Measurements from ENCODE around the gene SERBP1. TPM values are rescaled to one million over a fixed set of nuclear protein-coding genes. Genes with fewer than 3 reads are reported as not detected.

Gene SERBP1
- total RNA-seq, 1 experiment from 2014 or later, result 230 TPM

- peaks cover 49% of the 10 kb centered on the region for H3K36me3 ChIP-seq (ENCODE audit: control insufficient read depth, insufficient read depth, low read length)
- intact Hi-C loops (cut with micrococcal nuclease; ENCODE audit: unreplicated experiment), result no loop called here
- ChIA-PET POLR2A (interaction anchor here (0.5 to 1.3 kb wide), 4 partner anchors 9 to 35 kb away, joined by 4 to 13 read pairs (median 10); no protein-coding TSS in a partner anchor), CTCF (interaction anchor here (1.1 kb wide), 1 partner anchor 80 kb away, joined by 3 read pairs; no protein-coding TSS in a partner anchor)
- peak overlapping the region; percentile 73 to 87 for H3K4me3 ChIP-seq (ENCODE audit: low read depth in 2 of 2, low read length in 2 of 2)
- H3K27me3 ChIP-seq (ENCODE audit: control insufficient read depth, insufficient read depth, low read length), result no peaks in the 10 kb centered on the region
- H3K4me1 ChIP-seq (ENCODE audit: control insufficient read depth, insufficient read depth, low read length), result peaks cover 24% of the 10 kb centered on the region
- H3K27ac ChIP-seq (ENCODE audit: low read length), result peak overlapping the region; percentile 81
- no peaks in the 10 kb centered on the region for H3K9me3 ChIP-seq (ENCODE audit: control insufficient read depth, insufficient read depth, low read depth, low read length)
- BruUV-seq (replicated peaks), result no TSS peak
- in situ Hi-C loops (cut with HindIII; ENCODE audit: low pct_unique_long_range_greater_than_20kb, low sequenced_read_pairs), result no loop called here
- DNase-seq (ENCODE audit: low read depth, low spot score) (no peak), ATAC-seq (no peak)
- no peak for TF ChIP-seq POLR2AphosphoS5 (IDR thresholded peaks at IDR 0.05; ENCODE audit: low read depth, low read length)
- TF ChIP-seq TCF7L2 (IDR thresholded peaks at IDR 0.05; ENCODE audit: low read depth, low read length), result no peak
- no peak for TF ChIP-seq CTCF (IDR thresholded peaks at IDR 0.05)
- no peak for TF ChIP-seq REST (IDR thresholded peaks at IDR 0.05; ENCODE audit: insufficient read depth in 1 of 2, low read depth in 2 of 2, low read length in 1 of 2)
- no peak for TF ChIP-seq SIN3A (IDR thresholded peaks at IDR 0.05; ENCODE audit: borderline replicate concordance, insufficient read depth, low read depth, low read length)
Measured at GRCh38 chr1:67427947-67428346, 2.3 kb downstream of the SERBP1 start.

GRCh38 chr1:67427465-67427864 lies 2.7 kb downstream of the SERBP1 start:
- peak overlapping the region; percentile 73 to 87 for H3K4me3 ChIP-seq (ENCODE audit: low read depth in 2 of 2, low read length in 2 of 2)
- POLR2A ChIA-PET, result interaction anchor here (0.5 to 1.3 kb wide), 4 partner anchors 9 to 35 kb away, joined by 4 to 13 read pairs (median 10); no protein-coding TSS in a partner anchor
- in situ Hi-C loops (cut with HindIII; ENCODE audit: low pct_unique_long_range_greater_than_20kb, low sequenced_read_pairs) (no loop called here), intact Hi-C loops (cut with micrococcal nuclease; ENCODE audit: unreplicated experiment) (no loop called here)
- peaks cover 49% of the 10 kb centered on the region for H3K36me3 ChIP-seq (ENCODE audit: control insufficient read depth, insufficient read depth, low read length)
- DNase-seq (ENCODE audit: low read depth, low spot score) (no peak), ATAC-seq (no peak)
- CTCF ChIA-PET, result interaction anchor here (1.1 kb wide), 1 partner anchor 80 kb away, joined by 3 read pairs; no protein-coding TSS in a partner anchor
- no TSS peak for BruUV-seq (replicated peaks)
- H3K27ac ChIP-seq (ENCODE audit: low read length), result no peak overlapping the region
- H3K9me3 ChIP-seq (ENCODE audit: control insufficient read depth, insufficient read depth, low read depth, low read length), result no peaks in the 10 kb centered on the region
- H3K4me1 ChIP-seq (ENCODE audit: control insufficient read depth, insufficient read depth, low read length), result peaks cover 24% of the 10 kb centered on the region
- TF ChIP-seq REST (IDR thresholded peaks at IDR 0.05; ENCODE audit: insufficient read depth in 1 of 2, low read depth in 2 of 2, low read length in 1 of 2) (no peak), SIN3A (IDR thresholded peaks at IDR 0.05; ENCODE audit: borderline replicate concordance, insufficient read depth, low read depth, low read length) (no peak), TCF7L2 (IDR thresholded peaks at IDR 0.05; ENCODE audit: low read depth, low read length) (no peak), CTCF (IDR thresholded peaks at IDR 0.05) (no peak), POLR2AphosphoS5 (IDR thresholded peaks at IDR 0.05; ENCODE audit: low read depth, low read length) (no peak)
- no peaks in the 10 kb centered on the region for H3K27me3 ChIP-seq (ENCODE audit: control insufficient read depth, insufficient read depth, low read length)

Measured in Panc1 (cell line).